Activated CD4-positive, CD25-positive, alpha-beta regulatory T cell (primary cell): ENCODE measurements around the gene KLHL17.
A peak's percentile ranks its signal among the peaks of the same experiment; 100 is the strongest.
"Not testable (repeated sequence)": the region's sequence is repeated elsewhere in the genome, so short reads cannot be mapped to it uniquely, and the experiment has no call there.

Source experiments
- DNase-seq, 4 experiments: peaks; one replicate each; lab custom pipeline; 2025; lab: John Stamatoyannopoulos, UW

Gene KLHL17

DNA sequence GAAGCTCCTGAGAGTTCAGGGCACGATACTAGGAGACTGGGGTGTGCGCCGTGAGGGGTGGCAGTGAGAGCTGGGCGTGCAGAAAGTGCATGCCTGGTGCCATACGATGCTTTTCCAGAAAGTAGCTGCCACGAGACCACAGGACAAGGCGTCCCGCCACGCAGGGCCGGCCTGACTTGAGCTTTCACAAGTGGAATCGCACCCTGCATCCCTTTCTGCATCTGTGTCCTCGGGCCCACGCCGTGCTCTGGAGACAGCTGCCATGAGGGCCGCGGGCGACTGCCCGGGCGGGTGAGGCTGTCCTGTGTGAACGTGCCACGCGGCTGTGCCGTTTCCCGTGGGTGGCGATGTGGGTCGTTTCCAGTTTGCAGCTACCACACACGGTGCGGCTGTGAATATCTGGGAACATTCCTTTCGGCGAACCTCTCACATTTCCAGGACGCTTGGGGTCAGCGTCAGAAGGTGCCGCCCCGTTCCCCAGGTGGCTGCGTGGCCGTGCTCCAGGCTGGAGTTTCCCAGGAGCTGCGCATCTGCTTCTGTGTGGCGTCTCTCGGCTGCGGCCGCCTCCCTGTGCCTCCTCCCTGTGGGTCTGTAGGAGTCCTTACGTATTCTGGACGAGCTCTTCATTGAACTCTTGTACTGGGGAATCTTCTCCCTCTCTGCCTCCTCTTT, 22.5 kb downstream of the KLHL17 start:
- no peak for DNase-seq

DNA sequence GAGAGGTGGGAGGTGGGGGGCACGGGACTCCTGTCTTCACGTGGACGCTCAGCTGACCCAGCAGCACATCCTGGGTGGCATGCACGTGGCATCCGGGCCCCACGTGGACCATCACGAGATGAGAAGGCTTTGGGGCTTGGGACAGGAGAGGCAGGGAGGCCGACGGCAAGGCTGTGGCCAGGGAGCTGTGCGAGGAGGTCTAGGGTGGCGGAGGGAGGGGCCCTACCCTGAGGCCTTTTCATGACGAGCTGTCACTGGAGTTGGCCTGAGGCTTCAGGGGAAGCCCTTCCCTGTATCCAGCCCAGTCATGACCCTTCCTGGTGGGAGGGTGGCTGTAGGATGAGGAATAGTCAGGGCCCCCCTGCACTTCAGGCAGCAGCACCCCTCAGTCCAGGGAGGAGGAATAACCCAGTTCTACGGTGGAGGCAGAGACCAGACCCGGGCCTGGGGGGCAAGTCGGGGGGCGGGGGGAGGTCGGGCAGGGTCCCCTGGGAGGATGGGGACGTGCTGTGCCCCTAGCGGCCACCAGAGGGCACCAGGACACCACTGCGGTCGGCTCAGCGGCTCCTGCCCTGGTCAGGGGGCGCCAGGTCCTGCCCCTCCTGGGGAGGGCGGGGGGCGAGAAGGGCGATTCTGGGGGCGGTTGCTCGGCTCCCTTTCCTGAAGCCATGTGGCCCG, 23.6 kb downstream of the KLHL17 start:
- peak; percentile 35 to 45 (median 42) for DNase-seq

DNA sequence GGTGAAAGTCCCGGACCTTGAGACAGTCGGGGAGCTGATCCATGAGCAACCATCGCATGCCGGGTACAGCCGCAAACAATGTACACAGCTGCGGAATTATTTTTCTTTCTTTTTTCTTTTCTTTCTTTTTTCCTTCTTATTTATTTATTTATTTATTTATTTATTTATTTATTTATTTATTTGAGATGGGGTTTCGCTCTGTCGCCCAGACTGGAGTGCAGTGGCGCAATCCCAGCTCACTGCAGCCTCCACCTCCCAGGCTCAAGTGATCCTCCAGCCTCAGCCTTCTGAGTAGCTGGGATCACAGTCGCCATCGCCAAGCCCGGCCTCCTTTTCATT, 24.1 kb downstream of the KLHL17 start:
- DNase-seq: no peak

DNA sequence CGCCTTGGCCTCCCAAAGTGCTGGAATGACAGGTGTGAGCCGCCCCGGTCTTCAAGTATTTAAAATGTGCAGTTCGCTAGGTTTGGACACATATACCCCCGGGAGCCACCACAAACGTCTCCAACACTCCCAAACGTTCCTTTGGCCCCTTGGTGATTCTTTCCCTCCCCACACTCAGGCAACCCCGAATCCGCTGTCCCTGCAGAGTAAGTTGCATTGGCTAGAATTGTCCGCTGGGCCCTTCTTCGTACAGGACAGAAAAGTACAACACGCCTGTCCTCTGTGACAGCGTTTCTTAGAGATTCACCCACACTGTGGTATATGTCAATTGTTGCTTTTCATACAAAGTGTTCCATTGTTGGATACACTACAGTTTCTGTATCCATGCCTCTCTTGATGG, 24.7 kb downstream of the KLHL17 start:
- no peak for DNase-seq

DNA sequence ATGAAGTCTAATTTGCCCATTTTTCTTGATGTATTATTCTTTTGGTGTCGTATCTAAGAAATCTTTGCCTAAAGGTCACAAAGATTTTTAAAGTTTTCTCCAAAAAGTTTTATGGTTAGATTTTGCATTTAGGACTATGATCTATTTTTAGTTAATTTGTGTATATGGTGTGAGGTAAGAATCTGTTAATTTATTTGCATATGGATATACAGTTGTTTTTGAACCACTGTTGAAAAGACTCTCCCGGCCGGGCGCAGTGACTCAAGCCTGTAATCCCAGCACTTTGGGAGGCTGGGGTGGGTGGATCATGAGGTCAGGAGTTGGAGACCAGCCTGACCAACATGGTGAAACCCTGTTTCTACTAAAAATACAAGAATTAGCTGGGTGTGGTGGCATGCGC, 27.7 kb downstream of the KLHL17 start:
- DNase-seq: not testable (repeated sequence)

DNA sequence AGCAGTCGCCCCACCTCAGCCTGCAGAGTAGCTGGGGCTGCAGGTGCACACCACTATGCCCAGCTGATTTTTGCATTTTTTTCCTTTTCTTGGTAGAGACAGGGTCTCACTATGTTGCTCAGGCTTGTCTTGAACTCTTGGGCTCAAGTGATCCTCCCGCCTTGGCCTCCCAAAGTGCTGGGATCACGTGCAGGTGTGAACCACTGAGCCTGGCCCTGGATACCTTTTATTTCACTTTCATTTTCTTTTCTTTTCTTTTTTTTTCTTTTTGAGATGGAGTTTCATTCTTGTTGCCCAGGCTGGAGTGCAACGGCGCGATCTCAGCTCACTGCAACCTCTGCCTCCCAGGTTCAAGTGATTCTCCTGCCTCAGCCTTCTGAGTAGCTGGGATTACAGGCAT, 30.9 kb downstream of the KLHL17 start:
- DNase-seq: not testable (repeated sequence)

DNA sequence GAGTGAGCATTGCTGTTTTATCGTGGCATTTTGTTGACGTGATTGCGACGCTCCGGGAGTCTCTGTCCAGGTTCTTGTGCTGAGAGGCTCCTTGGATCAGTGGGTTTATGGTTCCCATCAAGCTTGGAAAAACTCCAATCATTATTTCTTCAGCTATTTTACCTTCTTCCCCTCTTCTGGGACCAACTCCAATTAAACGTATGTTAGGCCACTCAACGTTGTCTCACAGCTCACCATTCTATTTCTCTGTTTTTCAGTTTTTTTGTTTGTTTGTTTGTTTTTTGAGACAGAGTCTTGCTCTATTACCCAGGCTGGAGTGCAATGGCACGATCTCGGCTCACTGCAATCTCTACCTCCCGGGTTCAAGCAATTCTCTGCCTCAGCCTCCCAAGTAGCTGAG, 31.5 kb downstream of the KLHL17 start:
- DNase-seq: no peak

DNA sequence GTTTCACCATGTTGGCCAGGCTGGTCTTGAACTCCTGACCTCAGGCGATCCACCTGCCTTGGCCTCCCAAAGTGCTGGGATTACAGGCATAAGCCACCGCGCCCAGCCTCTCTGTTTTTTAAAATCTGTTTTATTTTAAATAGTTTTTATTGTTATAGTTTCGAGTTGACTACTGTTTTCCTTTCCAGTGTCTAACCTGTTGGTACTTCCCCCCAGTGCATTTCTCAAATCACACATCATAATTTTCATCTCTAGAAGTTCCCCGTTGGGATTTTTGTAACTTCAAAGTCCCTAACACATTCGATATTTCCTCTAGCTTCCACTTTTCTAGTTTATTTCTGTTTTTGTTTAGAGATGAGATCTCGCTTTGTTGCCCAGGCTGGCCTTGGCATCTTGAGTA, 32.0 kb downstream of the KLHL17 start:
- no peak for DNase-seq

DNA sequence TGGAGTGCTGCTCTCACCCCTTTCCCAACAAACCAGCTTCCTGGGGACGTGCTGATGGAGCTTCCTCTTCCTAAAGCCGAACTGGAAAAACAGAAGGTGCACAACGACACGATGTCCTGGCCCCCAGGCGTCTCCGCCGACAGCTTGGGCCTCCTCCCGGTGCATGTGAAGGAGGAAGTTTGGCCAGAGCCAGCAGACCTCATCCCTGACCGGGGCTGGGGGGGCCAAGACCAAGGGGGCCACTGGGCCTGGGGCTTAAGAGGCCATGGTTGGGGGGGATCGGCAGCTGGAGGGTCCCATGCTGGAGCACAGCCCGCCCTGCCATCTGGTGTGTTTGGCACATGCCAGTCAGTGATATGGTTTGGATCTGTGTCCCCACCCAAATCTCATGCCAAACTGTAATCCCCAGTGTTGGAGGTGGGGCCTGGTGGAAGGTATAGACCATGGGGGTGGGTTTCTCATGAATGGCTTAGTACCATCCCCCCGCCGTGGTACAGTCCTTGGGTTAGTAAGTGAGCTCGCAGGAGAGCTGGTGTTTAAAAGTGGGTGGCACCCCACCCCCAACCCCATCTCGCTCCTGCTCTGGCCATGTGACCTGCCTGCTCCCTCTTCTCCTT, 33.1 kb downstream of the KLHL17 start:
- no peak for DNase-seq

DNA sequence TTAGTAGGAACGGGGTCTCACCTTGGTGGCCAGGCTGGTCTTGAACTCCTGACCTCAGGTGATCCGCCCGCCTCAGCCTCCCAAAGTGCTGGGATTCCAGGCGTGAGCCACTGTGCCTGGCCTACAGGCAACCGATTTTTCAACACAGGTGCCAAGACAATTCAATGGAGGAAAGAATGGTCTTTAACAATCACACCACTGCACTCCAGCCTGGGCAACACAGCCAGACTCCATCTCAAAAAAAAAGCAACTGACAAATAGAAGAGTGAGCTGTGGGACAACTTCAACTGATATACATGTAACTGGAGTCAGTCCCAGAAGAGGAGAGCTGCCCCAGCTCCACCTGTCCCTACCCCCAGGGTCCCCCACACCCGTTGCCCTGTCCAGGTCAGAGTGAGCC, 34.2 kb downstream of the KLHL17 start:
- not testable (repeated sequence) for DNase-seq

DNA sequence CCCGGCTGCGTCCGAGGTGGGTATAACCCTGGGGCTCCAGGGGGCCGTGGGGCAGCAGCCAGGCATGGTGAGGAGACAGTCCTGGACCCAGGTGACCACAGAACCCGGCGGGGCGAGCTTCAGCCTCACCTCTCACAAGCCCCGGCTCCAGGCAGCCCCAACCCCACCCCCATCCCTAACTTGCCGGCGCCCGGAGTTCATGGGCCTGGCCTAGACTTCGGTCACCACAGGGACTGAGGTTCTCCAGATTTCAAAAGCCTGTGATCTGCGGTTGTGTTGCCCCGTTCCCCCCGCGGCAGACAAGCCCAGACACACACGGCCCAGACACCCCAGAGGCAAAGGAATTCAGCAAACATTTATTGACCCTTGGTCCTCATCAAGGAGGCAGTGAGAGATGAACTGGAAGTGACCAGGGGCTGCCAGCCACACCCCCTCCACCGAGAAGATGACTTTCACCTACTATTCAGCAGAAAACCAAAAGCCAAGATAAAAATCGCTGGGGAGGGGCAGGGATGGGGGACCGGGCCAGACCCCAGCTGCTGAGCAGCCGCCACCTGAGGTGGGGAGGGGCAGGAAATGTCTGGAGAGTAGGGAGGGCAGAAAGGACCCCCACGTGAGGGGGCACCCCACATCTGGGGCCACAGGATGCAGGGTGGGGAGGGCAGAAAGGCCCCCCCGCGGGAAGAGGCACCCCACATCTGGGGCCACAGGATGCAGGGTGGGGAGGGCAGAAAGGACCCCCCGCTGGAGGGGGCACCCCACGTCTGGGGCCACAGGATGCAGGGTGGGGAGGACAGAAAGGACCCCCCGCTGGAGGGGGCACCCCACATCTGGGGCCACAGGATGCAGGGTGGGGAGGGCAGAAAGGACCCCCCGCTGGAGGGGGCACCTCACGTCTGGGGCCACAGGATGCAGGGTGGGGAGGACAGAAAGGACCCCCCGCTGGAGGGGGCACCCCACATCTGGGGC, 35.6 kb downstream of the KLHL17 start:
- DNase-seq: no peak

DNA sequence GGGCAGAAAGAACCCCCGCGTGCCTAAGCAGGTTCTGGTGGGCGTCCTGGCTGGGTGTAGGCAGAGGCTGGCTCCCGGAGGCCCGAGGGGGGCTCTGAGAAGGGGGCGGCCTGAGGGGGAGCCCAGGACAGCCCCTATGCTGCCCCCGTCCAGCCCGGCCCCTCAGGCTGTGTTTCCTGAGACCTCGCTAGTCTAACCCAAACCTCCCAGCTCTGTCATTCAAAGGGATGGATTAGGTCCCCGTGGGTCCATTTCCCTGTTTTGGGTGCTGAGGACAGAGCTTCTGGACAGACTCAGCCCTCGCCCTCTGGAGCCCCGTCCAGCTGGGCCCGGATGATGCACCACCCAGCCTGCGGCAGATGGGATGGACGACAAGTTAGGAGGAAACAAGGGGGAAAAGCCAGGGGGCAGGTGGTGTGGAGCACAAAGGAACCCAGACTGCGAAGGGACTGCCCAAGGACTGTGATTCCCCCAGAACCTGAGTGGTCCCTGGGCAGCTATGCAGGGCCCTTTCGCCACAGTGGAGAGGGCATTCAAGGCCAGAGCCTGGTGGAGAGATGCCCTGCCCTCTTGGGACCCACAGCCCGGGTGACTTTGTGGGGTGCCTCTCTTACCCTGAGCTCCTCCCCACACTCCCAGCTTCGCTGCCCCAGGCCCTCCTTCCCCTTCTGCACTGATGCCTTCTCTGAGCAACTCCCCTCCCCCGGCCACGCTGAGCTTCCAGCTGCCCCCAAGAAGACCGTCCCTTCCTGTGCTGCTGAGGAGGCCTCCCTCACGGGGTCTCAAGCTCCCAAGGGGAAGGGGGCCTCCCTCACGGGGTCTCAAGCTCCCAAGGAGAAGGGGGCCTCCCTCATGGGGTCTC, 36.7 kb downstream of the KLHL17 start:
- no peak for DNase-seq

DNA sequence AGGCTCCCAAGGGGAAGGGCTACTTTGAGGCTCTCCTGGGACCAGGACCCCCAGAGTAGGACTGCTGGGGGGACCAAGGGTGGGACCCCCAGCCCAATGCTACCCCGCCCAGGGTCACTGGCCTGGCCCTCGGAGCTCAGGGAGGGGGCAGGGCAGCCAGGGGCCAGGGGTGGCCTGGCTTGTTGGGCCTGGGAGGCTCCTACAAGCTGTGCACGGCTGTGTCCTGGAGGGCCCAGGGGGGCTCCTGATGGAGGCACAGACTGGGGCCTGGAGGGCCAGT, 37.3 kb downstream of the KLHL17 start:
- no peak for DNase-seq

DNA sequence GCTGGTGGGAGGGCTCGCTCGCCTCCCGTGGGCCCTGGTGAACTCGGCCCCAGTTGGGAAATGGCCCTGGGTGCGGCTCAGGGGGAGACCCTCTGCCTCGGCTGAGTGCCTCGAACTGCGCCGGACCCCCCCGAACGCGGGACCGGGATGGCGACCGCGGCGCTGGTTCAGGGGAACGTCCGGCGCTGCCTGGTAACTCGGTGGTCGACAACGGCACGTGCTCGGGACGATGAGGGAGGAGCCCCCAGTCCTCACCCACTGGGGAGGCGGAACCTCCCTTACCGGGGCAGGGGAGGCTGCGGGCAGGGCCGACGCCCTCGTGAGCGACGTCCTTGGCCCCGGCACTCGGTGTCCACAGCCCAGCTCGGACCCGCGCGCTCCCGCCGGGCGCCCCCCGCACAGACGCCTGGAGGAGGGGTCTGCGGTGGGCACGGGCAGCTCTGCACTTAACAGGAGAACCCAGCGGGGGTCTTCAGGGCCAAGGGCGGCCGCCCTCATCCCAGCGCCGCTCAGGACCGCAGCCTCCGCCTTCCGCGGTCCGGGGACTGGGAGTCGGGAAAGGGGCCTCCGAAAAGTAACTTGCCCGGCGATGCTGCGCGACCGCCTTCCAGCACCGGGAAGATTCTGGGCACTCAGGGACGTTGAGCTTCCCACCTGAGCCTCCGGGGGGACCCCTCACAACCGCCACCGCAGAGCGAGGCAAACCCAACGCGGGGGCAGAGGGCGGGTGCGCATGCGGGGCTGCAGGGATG, 37.8 kb downstream of the KLHL17 start:
- DNase-seq: no peak

DNA sequence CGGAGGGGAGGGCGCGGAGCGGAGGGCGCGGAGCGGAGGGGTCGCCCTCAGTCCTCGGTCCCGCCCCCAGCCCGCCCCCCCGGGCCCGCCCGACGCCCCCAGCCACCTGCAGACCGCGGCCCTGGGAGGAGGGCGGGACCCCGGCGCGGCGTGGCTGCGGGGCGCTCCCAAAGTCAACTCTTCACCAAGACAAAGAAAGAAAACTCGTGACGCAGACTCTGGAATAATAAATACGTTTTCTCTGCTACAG, 38.3 kb downstream of the KLHL17 start:
- DNase-seq: no peak

DNA sequence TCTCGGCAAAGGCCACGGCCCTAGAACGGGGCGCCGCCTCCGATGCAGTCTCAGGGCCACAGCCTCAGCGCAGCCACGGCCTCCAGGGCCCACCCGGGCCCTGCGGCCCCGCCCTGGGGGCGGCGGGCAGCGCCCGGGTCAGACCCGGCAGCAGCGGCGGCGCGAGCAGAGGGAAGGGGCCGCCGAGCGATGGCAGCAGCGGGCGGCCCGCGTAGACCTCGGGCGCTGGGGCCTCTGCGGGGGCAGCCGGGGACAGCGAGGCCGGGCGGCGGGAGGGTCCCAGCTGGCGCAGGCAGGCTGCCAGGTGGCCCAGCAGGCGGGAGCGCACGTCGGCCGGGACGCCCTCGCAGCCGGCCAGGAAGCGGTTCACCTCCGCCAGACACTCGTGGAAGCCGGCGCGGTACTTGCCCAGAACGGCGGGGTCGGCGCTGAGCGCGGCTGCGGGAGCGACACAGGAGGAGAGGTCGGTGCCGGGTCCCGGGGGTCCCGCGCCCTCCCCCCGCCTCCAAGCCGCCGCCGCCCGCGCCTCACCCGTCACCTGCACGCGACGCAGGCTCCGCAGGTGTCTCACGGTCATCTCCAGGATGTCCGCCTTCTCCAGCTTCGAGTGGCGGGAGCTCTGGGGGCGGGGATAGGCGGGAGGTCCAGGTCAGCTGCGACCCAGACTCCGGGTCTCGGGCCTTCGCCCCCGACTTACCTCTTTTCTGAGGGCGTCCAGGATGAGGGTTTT, 38.8 kb downstream of the KLHL17 start:
- no peak for DNase-seq

DNA sequence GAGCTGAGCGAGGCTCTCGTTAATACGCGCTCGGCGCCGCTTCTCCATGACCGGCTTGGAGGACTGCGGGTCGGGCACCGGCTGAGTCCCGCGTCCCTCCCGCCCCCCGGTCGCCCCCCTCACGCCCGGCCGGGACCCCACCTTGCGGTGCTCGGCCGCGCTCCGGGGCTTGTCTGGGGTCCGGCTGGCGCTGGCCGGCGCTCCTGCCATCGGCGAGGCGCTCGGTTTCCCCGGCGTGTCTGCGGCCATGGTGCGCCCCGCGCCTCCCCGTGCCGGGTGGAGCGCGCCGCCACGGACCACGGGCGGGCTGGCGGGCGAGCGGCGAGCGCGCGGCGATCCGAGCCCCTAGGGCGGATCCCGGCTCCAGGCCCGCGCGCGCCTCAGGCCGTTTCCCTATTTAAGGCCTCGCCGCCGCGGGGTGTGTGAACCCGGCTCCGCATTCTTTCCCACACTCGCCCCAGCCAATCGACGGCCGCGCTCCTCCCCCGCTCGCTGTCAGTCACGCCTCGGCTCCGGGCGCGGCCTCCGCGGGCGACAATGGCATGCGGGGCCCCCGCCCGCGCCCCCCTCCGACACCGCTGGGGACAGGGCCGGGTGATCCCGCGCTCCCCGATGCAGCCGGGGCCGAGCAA, 39.5 kb downstream of the KLHL17 start, which contains the start of gene HES4:
TSS of gene HES4 (minus strand) at position 373 of the 632 bp plus-strand sequence. CDS start at position 249, 124 bp downstream.
- DNase-seq: peak in 1 of 4 experiments; percentile 26

DNA sequence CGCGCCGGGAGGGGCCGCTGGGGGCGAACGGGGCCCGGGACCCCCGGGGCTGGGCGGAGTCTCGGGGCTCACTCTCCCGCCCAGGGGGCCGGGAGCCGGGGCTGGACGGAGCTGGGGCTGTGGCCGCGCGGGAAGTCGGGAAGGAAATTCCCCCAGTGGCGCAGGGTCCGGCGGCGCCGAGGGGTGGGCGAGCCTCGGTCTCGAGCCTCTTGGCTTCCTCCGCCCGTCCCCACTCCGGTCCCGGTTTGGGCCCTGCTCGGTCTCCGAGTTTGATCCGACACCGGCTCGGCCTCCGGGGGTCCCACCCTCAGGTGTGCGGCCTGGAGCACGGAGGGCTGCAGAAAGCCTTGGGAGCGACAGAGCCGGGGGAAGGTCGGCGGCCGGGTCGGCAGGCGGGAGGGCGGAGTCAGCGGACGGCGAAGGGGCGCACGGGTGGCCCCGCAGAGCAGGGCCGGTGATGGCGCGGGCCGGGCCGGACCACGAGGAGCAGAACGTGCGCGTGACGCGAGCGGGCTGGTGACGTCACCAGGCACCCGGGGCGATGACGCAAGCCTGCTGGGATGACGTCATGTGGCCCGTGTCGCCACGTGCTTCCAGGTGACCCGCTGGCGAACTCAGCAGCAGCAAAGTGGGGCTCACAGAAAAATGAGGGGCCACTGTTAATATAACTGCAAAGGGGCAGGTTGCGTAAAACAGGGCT, 40.1 kb downstream of the KLHL17 start:
- DNase-seq: peak in 2 of 4 experiments; percentile 31 to 37

DNA sequence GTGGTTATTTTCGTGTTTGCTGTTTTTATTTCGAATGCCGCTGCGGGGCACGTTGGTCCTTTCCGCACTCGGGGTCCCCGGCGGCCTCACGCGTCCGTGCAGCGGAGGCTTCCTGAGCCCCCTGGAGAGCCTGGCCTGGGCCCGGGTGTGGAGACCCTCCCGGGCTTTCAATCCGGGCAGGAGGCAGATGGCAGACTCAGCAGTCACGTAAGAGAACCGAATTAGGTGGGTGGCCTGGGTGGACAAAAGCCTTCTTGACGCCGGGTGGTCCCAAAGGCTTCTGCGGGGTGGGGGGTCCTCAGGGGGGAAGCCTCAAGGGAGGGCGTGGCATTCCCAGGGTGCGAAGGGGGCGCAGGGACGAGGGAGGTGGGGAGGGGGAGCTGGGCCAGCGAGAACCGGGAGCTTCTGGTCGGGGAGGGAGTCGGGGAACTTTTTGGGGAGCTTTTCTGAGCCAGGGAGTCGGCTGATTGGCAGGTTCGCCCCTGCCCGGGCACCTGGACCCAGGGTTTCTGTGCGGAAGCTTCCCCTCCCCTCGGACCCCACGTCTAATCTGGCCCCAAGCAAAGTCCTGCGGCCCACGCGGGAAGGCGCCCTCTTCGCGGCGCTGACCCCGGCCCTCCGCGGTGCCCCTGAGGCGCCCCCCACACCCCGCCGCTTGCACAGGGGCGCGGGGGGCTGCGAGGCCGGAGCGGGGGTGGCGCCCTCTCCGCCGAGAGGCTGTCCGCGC, 40.8 kb downstream of the KLHL17 start:
- no peak for DNase-seq
